HUES64 (cell line): ENCODE data around the gene FGF14.

Source experiments
- H3K27ac ChIP-seq: 2 replicates; pipeline ENCODE4 v1.7.0; 2013; ENCODE audit warnings: low read depth, low read length, inconsistent platforms
- H3K27me3 ChIP-seq: 2 replicates; pipeline ENCODE4 v1.6.1; 2013; ENCODE audit warnings: mild to moderate bottlenecking, low read length; ENCODE audit not compliant: insufficient read depth
- H3K36me3 ChIP-seq: 2 replicates; pipeline ENCODE4 v1.6.1; 2013; ENCODE audit warnings: mild to moderate bottlenecking, low read length; ENCODE audit not compliant: insufficient read depth
- H3K4me1 ChIP-seq: 2 replicates; pipeline ENCODE4 v1.6.1; 2013; ENCODE audit warnings: mild to moderate bottlenecking, low read length, moderate library complexity; ENCODE audit not compliant: insufficient read depth
- H3K4me3 ChIP-seq: 2 replicates; pipeline ENCODE4 v1.5.1; 2013; ENCODE audit warnings: mild to moderate bottlenecking, low read length, moderate library complexity
- H3K9ac ChIP-seq: 2 replicates; pipeline ENCODE4 v1.6.1; 2013; ENCODE audit warnings: mild to moderate bottlenecking, low read depth, low read length
- H3K9me3 ChIP-seq: 2 replicates; pipeline ENCODE4 v1.6.1; 2013; ENCODE audit warnings: low read depth, low read length; ENCODE audit not compliant: insufficient read depth
- WGBS: fragments of 150-250, 120-280 bp; methylation state at CpG from one replicate; pipeline ENCODE4 v1.1.7; 2013; ENCODE audit warnings: missing lambda C conversion rate; 5-methylcytosine and 5-hydroxymethylcytosine counted together

Gene FGF14

DNA sequence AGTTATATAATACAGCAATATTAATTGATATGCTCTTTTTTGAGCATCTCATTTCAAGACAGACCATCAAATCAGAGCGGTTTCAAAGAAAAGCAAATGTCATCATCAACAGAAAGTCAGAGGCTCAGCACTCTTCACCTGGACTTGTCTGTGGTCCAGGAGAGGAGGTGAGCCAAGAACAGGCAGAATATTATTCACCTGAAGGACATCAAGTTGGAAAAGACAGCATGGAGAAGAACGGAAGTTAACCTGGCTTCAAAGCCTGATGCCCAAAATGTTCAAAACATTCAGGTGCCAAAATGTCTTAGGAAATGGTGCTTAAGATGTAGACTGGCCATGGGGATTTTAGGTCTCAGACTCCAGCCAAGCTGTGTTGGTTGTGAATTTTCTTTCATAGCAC lies 40.7 kb downstream of the FGF14 start:
- Histone ChIP-seq H3K4me3 (no peak overlapping the region), H3K36me3 (no peaks in the 10 kb centered on the region), H3K4me1 (no peaks in the 10 kb centered on the region), H3K9me3 (no peaks in the 10 kb centered on the region), H3K27ac (no peak overlapping the region), H3K9ac (no peak overlapping the region), H3K27me3 (no peaks in the 10 kb centered on the region)
- 96% methylated on average over 2 of the region's 2 CpGs for WGBS

DNA sequence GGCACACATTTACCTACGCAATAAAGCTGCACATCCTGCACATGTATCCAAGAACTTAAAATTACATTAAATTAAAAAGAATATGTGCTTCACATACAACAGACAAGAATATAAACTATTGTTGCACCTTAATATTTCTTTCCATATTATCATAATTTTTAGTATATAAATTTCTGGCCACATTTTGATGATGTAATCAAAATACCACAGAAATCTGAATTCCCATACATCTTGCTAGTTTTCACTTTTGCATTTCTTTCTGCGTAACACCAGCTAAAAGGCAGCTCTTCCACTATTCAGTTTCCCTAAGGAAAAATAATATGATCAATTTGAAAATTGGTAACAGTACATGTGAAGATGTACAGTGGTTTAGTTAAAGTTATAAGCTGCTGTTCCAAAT lies 42.6 kb downstream of the FGF14 start:
- Histone ChIP-seq H3K4me3 (no peak overlapping the region), H3K27me3 (no peaks in the 10 kb centered on the region), H3K4me1 (no peaks in the 10 kb centered on the region), H3K36me3 (no peaks in the 10 kb centered on the region), H3K9ac (no peak overlapping the region), H3K9me3 (no peaks in the 10 kb centered on the region), H3K27ac (no peak overlapping the region)
- 100% methylated on average over 2 of the region's 2 CpGs for WGBS

- Histone ChIP-seq H3K27ac (no peak overlapping the region), H3K4me1 (no peaks in the 10 kb centered on the region), H3K9me3 (0 out of 2 replicates have a peak, but pooled peaks cover 5% of the 10 kb centered on the region), H3K4me3 (no peak overlapping the region), H3K9ac (no peak overlapping the region), H3K36me3 (no peaks in the 10 kb centered on the region), H3K27me3 (no peaks in the 10 kb centered on the region)
- 96% methylated on average over 3 of the region's 3 CpGs for WGBS
Observed at GRCh38 chr13:102355251-102355650, 46.6 kb downstream of the FGF14 start.

- WGBS = 78% methylated on average over 1 of the region's 1 CpG
- Histone ChIP-seq H3K4me1 (no peaks in the 10 kb centered on the region), H3K9me3 (0 out of 2 replicates have a peak, but pooled peaks cover 5% of the 10 kb centered on the region), H3K9ac (no peak overlapping the region), H3K36me3 (no peaks in the 10 kb centered on the region), H3K27ac (no peak overlapping the region), H3K27me3 (no peaks in the 10 kb centered on the region), H3K4me3 (no peak overlapping the region)
Observed at GRCh38 chr13:102354011-102354410, 47.8 kb downstream of the FGF14 start.

- Histone ChIP-seq H3K9me3 (0 out of 2 replicates have a peak, but pooled peaks cover 5% of the 10 kb centered on the region), H3K36me3 (no peaks in the 10 kb centered on the region), H3K27me3 (no peaks in the 10 kb centered on the region), H3K9ac (no peak overlapping the region), H3K4me1 (no peaks in the 10 kb centered on the region), H3K4me3 (no peak overlapping the region), H3K27ac (no peak overlapping the region)
- WGBS = 96% methylated on average over 5 of the region's 5 CpGs
Observed at GRCh38 chr13:102351521-102351920, 50.3 kb downstream of the FGF14 start.

DNA sequence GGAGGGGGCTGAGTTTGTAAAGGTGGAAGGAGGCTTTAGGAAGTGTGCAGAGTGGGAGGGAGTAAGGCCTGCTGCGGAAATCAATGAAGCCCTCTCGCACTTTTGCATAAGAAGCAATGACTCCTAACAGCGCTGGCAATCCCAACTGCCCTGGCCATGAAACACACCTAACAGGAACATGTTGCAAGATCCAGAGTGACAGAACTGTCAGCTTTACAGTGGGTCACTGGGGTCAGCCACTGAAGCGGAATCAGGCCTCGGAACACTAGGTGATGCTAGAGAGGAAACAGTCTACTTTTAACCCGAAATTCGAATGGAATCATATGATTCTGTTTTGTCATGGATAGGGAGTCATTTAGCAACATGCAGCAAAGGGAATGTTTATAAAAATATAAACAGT lies 54.4 kb downstream of the FGF14 start:
- H3K27me3 ChIP-seq = no peaks in the 10 kb centered on the region
- H3K36me3 ChIP-seq = no peaks in the 10 kb centered on the region
- H3K9me3 ChIP-seq = no peaks in the 10 kb centered on the region
- H3K4me3 ChIP-seq = no peak overlapping the region
- no peak overlapping the region for H3K27ac ChIP-seq
- WGBS = 88% methylated on average over 7 of the region's 7 CpGs
- H3K9ac ChIP-seq = no peak overlapping the region
- H3K4me1 ChIP-seq = no peaks in the 10 kb centered on the region

DNA sequence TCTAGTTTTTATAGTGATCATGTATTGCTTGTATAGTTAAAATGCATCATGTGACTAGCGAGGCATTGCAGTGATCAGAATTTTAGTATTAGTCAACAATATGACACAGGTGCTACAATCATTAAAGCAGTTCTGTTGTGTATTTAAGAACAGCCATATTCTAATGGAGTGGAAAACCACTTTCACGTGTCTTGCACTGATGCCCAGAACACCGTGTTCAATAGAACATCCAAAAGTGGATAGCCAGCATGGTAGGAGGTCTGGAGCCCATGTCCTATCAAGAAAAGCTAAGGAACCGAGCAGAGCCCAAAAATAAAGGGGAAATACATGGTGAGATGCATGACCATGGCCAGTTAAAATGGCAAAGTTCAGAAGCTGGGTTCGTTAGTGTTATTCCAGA lies 55.1 kb downstream of the FGF14 start:
- 95% methylated on average over 5 of the region's 5 CpGs for WGBS
- H3K27me3 ChIP-seq = no peaks in the 10 kb centered on the region
- no peaks in the 10 kb centered on the region for H3K36me3 ChIP-seq
- H3K27ac ChIP-seq = no peak overlapping the region
- no peaks in the 10 kb centered on the region for H3K9me3 ChIP-seq
- no peak overlapping the region for H3K9ac ChIP-seq
- no peaks in the 10 kb centered on the region for H3K4me1 ChIP-seq
- H3K4me3 ChIP-seq = no peak overlapping the region

DNA sequence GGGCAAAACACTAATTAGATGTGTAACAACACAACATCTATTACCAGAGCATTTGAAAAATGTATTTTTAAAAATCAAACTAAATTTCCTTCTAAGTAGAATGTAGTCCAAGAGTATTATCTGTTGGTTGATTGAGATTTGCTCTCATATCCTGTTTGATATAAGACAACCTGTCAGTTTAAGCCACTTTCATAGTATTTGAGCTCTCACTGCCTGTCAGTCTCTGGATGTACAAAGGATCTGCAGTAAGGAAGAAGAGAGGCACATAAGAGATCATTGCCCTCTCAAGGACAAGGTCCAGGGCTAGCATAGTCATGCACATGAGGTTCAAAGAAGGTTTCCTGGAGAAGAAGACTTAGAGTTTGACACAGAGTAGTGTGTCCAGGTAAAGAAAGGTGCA lies 57.4 kb downstream of the FGF14 start:
- Histone ChIP-seq H3K4me1 (0 out of 2 replicates have a peak, but pooled peaks cover 8% of the 10 kb centered on the region), H3K27me3 (no peaks in the 10 kb centered on the region), H3K27ac (no peak overlapping the region), H3K9me3 (no peaks in the 10 kb centered on the region), H3K9ac (no peak overlapping the region), H3K4me3 (no peak overlapping the region), H3K36me3 (no peaks in the 10 kb centered on the region)

DNA sequence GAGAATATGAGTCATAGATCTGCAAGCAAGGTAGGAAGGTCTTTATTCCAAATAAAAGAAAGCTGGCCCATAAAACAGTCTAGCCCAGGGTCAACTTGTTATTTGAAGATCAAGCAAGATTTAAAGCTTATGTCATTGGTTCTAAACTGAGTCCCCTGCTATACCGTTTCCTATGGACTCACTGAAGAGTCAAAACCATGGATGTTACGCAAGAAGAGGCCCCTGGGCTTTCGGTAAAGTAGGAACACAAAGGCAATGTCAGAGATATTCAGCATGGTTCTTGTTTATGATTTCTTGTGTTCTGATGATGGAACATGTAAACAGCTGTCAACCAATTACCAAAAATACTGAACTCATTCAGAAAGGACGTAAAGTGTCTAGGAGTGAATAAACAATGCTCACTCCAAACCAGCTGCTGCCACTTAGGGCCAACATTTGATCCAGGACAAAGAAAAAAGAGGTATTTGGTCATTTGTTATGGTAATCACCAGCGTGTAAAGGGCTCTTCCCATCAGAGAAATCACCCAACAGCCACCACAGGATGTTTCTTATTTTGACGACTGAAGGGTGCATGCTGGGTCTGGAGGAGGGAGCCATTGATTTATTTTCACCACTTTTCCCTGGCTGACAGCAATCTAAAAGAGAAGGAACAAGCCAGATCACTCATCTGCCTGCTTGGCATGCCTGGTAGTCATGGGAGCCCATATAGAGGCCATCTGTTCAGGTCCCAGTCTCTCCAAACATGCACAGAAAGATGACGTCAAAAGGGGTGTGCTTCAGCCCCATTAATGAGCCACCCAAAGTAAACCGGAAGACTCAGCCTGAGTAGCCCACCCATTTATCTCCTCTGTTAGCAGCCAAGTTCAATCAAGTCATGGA lies 68.3 kb downstream of the FGF14 start:
- H3K36me3 ChIP-seq = no peaks in the 10 kb centered on the region
- 0 out of 2 replicates have a peak, but pooled peaks cover 9% of the 10 kb centered on the region for H3K4me1 ChIP-seq
- H3K9ac ChIP-seq = no peak overlapping the region
- no peaks in the 10 kb centered on the region for H3K27me3 ChIP-seq
- no peak overlapping the region for H3K4me3 ChIP-seq
- WGBS = 77% methylated on average over 8 of the region's 8 CpGs
- H3K9me3 ChIP-seq = no peaks in the 10 kb centered on the region
- no peak overlapping the region; the same call in 1 of the 2 replicates for H3K27ac ChIP-seq

GRCh38 chr13:102328909-102329308 lies 72.9 kb downstream of the FGF14 start:
- H3K27ac ChIP-seq = no peak overlapping the region
- no peak overlapping the region for H3K9ac ChIP-seq
- no peaks in the 10 kb centered on the region for H3K9me3 ChIP-seq
- WGBS = 81% methylated on average over 1 of the region's 1 CpG
- no peaks in the 10 kb centered on the region for H3K27me3 ChIP-seq
- 0 out of 2 replicates have a peak, but pooled peaks cover 8% of the 10 kb centered on the region for H3K4me1 ChIP-seq
- H3K4me3 ChIP-seq = no peak overlapping the region
- H3K36me3 ChIP-seq = no peaks in the 10 kb centered on the region

GRCh38 chr13:102327119-102327617 lies 74.7 kb downstream of the FGF14 start:
- Histone ChIP-seq H3K27ac (no peak overlapping the region), H3K4me1 (no peaks in the 10 kb centered on the region), H3K9me3 (no peaks in the 10 kb centered on the region), H3K27me3 (no peaks in the 10 kb centered on the region), H3K9ac (no peak overlapping the region), H3K36me3 (no peaks in the 10 kb centered on the region), H3K4me3 (no peak overlapping the region)
- WGBS = 96% methylated on average over 3 of the region's 3 CpGs
